ENCODE measurements around the gene NR1I2. TPM values are rescaled to one million over a fixed set of nuclear protein-coding genes. Genes with fewer than 3 reads are reported as not detected.

Gene NR1I2
- total RNA-seq, 2 donors from 2014 or later, result not detected

DNA sequence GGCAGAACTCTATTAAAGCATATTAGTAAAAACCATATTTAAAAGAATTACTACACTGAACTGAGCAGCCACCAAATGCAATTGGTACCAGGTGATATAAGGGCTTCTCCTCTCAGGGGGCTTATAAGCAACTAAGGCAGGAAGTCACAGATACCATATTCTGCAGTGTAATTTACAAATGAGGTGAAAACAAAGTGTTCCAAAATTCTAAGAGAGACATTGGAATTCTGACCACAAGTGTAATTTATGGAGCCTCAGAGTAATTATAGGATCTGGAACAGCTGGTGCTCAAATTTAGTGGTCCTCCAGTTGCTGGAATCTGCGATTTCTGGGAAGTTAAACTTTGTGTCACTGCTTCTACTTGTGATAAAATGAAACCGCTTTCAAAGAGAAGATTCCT is 3.1 kb upstream of the NR1I2 start:
- Histone ChIP-seq H3K9me3 (peaks cover 4% of the 10 kb centered on the region), H3K27ac (no peak overlapping the region), H3K4me1 (ENCODE audit: control insufficient read depth in 1 of 2, low read depth in 2 of 2) (no peaks in the 10 kb centered on the region), H3K36me3 (no peaks in the 10 kb centered on the region), H3K4me3 (no peak overlapping the region), H3K27me3 (replicated peaks; ENCODE audit: insufficient read depth) (no peaks in the 10 kb centered on the region)
- TF ChIP-seq CTCF (IDR thresholded peaks at IDR 0.05), result no peak
- no peak for DNase-seq (ENCODE audit: low spot score)
- ATAC-seq (ENCODE audit: insufficient number of reproducible peaks, low FRiP score, low read depth), result no peak

GRCh38 chr3:119779731-119780383 is 2.0 kb upstream of the NR1I2 start:
- Histone ChIP-seq H3K4me3 (no peak overlapping the region), H3K4me1 (ENCODE audit: control insufficient read depth in 1 of 2, low read depth in 2 of 2) (no peaks in the 10 kb centered on the region), H3K9me3 (peaks cover 4% of the 10 kb centered on the region), H3K36me3 (no peaks in the 10 kb centered on the region), H3K27ac (no peak overlapping the region), H3K27me3 (replicated peaks; ENCODE audit: insufficient read depth) (no peaks in the 10 kb centered on the region)
- ATAC-seq (ENCODE audit: insufficient number of reproducible peaks, low FRiP score, low read depth) (no peak), DNase-seq (ENCODE audit: low spot score) (no peak)
- no peak for TF ChIP-seq CTCF (IDR thresholded peaks at IDR 0.05)

DNA sequence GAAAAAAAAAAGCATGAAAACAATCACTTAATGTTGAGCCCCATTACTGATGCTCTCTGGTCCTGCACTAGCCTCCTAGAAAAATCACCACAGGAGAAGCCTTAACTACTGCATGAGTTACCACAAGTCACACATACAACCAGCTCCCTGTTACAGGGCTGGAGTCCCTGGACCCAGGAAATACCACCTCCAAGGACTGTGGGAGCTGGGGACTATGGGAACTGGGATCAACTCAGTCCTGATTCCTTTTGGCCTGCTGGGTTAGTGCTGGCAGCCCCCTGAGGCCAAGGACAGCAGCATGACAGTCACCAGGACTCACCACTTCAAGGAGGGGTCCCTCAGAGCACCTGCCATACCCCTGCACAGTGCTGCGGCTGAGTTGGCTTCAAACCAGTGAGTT is 559 bp downstream of the NR1I2 start:
- ATAC-seq (ENCODE audit: insufficient number of reproducible peaks, low FRiP score, low read depth), result no peak
- no peaks in the 10 kb centered on the region for H3K9me3 ChIP-seq
- no peaks in the 10 kb centered on the region for H3K27me3 ChIP-seq (replicated peaks; ENCODE audit: insufficient read depth)
- TF ChIP-seq CTCF (IDR thresholded peaks at IDR 0.05), result no peak
- H3K36me3 ChIP-seq, result no peaks in the 10 kb centered on the region
- no peak overlapping the region for H3K27ac ChIP-seq
- no peak for DNase-seq (ENCODE audit: low spot score)
- H3K4me1 ChIP-seq (ENCODE audit: control insufficient read depth in 1 of 2, low read depth in 2 of 2), result no peaks in the 10 kb centered on the region
- no peak overlapping the region for H3K4me3 ChIP-seq

DNA sequence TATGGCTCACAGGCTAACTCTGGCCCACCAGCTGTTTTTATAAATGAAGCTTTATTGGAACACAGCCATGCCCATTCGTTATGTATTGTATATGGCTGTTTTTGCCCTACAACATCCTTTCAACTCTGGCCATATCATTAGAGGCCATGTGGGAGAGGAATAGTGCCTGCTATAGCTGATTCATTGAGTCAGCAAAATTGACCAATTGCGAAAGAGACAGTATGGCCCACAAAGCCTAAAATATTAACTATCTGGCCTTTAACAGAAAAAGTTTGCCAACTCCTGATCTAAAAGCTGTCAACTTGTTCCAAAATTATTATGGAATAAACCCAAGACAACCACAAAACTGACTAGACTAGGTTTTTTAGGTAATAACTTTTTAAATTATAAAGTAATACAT is 1.4 kb downstream of the NR1I2 start:
- Histone ChIP-seq H3K27me3 (replicated peaks; ENCODE audit: insufficient read depth) (no peaks in the 10 kb centered on the region), H3K9me3 (no peaks in the 10 kb centered on the region), H3K4me3 (no peak overlapping the region), H3K27ac (no peak overlapping the region), H3K36me3 (no peaks in the 10 kb centered on the region), H3K4me1 (ENCODE audit: control insufficient read depth in 1 of 2, low read depth in 2 of 2) (no peaks in the 10 kb centered on the region)
- ATAC-seq (ENCODE audit: insufficient number of reproducible peaks, low FRiP score, low read depth), result no peak
- no peak for DNase-seq (ENCODE audit: low spot score)
- TF ChIP-seq CTCF (IDR thresholded peaks at IDR 0.05), result no peak

GRCh38 chr3:119783883-119784282 is 2.0 kb downstream of the NR1I2 start:
- no peak for ATAC-seq (ENCODE audit: insufficient number of reproducible peaks, low FRiP score, low read depth)

More at GRCh38 chr3:119783883-119784282, 2.0 kb downstream of the NR1I2 start:
- no peaks in the 10 kb centered on the region for H3K27me3 ChIP-seq (replicated peaks; ENCODE audit: insufficient read depth)
- no peak for TF ChIP-seq CTCF (IDR thresholded peaks at IDR 0.05)
- H3K36me3 ChIP-seq, result no peaks in the 10 kb centered on the region
- H3K4me3 ChIP-seq, result no peak overlapping the region
- no peaks in the 10 kb centered on the region for H3K4me1 ChIP-seq (ENCODE audit: control insufficient read depth in 1 of 2, low read depth in 2 of 2)
- no peaks in the 10 kb centered on the region for H3K9me3 ChIP-seq
- DNase-seq (ENCODE audit: low spot score), result no peak
- H3K27ac ChIP-seq, result no peak overlapping the region
